CD8-positive, alpha-beta memory T cell (primary cell): ENCODE measurements around the gene CHMP3. TPM values are rescaled to one million over a fixed set of nuclear protein-coding genes. Genes with fewer than 3 reads are reported as not detected.

Experiments
- CTCF ChIA-PET: fragments of 350-600 bp; sonication (Branson Sonifier 250); formaldehyde crosslinking; loops from one replicate; lab custom pipeline; 2021; ENCODE audit warnings: antibody characterized with exemption; lab: Charles Lee
- POLR2A ChIA-PET: fragments of 350-600 bp; sonication (Branson Sonifier 250); formaldehyde crosslinking; loops from one replicate; lab custom pipeline; 2021; ENCODE audit warnings: antibody characterized with exemption; lab: Charles Lee
- DNase-seq, 5 donors: peaks; one replicate each; pipeline versions ENCODE4 v3.0.0 to v3.0.0-alpha.2; 2020 to 2022; ENCODE audit warnings: mixed read lengths in 1 of 5
- H3K27ac ChIP-seq: one replicate; pipeline ENCODE4 v1.7.0; 2013; ENCODE audit warnings: low read depth, mild to moderate bottlenecking, low read length, moderate library complexity
- H3K27me3 ChIP-seq: 2 replicates; pipeline ENCODE4 v1.7.0; 2013; ENCODE audit warnings: low read length, mild to moderate bottlenecking; ENCODE audit not compliant: insufficient read depth, poor library complexity, severe bottlenecking
- H3K36me3 ChIP-seq: 2 replicates; pipeline ENCODE4 v1.7.0; 2013; ENCODE audit warnings: mild to moderate bottlenecking, low read length, moderate library complexity; ENCODE audit not compliant: insufficient read depth
- H3K4me1 ChIP-seq: 2 replicates; pipeline ENCODE4 v1.7.0; 2013; ENCODE audit warnings: mild to moderate bottlenecking, low read length, moderate library complexity; ENCODE audit not compliant: insufficient read depth
- H3K4me3 ChIP-seq: 2 replicates; pipeline ENCODE4 v1.7.0; 2013; ENCODE audit warnings: mild to moderate bottlenecking, low read length
- H3K9me3 ChIP-seq: 2 replicates; pipeline ENCODE4 v1.7.0; 2013; ENCODE audit warnings: mild to moderate bottlenecking, low read length
- H3K27ac Mint-ChIP-seq, 8 donors: one replicate each; pipeline ENCODE4 v1.8.0; 2020 to 2021; ENCODE audit warnings: mixed read lengths in 8 of 8, mild to moderate bottlenecking in 6 of 8, inconsistent platforms in 3 of 8, moderate library complexity in 3 of 8
- H3K27me3 Mint-ChIP-seq, 2 donors: one replicate each; pipeline ENCODE4 v1.8.0; 2020 to 2021; ENCODE audit warnings: mixed read lengths in 2 of 2, mild to moderate bottlenecking in 1 of 2, moderate library complexity in 1 of 2
- H3K36me3 Mint-ChIP-seq, 3 donors: one replicate each; pipeline ENCODE4 v1.8.0; 2020 to 2021; ENCODE audit warnings: mixed read lengths in 3 of 3, inconsistent platforms in 1 of 3, mild to moderate bottlenecking in 1 of 3
- H3K4me1 Mint-ChIP-seq, 3 donors: one replicate each; pipeline ENCODE4 v1.8.0; 2020 to 2021; ENCODE audit warnings: mixed read lengths in 3 of 3, inconsistent platforms in 1 of 3, mild to moderate bottlenecking in 1 of 3
- H3K4me3 Mint-ChIP-seq, 7 donors: one replicate each; pipeline ENCODE4 v1.8.0; 2020 to 2021; ENCODE audit warnings: mixed read lengths in 7 of 7, mild to moderate bottlenecking in 6 of 7, moderate library complexity in 4 of 7, inconsistent platforms in 2 of 7
- H3K9me3 Mint-ChIP-seq, 5 donors: one replicate each; pipeline ENCODE4 v1.8.0; 2020 to 2022; ENCODE audit warnings: mixed read lengths in 5 of 5, mild to moderate bottlenecking in 3 of 5, moderate library complexity in 2 of 5, inconsistent platforms in 1 of 5
- polyA plus RNA-seq: library from polyadenylated mRNA; unstranded; fragments of 300-500 nt; fragmentation: Illumina TruSeq; gene quantifications from one replicate; pipeline ENCODE4 v1.2.3, GENCODE V29; 2021
- total RNA-seq, 2 experiments: library from RNA; stranded (reverse); gene quantifications; one replicate each; pipeline ENCODE4 v1.2.3, GENCODE V29; 2021

Gene CHMP3
- total RNA-seq (10 to 100 TPM; 51.7 to 58.9 TPM), polyA plus RNA-seq (70.1 TPM)

DNA sequence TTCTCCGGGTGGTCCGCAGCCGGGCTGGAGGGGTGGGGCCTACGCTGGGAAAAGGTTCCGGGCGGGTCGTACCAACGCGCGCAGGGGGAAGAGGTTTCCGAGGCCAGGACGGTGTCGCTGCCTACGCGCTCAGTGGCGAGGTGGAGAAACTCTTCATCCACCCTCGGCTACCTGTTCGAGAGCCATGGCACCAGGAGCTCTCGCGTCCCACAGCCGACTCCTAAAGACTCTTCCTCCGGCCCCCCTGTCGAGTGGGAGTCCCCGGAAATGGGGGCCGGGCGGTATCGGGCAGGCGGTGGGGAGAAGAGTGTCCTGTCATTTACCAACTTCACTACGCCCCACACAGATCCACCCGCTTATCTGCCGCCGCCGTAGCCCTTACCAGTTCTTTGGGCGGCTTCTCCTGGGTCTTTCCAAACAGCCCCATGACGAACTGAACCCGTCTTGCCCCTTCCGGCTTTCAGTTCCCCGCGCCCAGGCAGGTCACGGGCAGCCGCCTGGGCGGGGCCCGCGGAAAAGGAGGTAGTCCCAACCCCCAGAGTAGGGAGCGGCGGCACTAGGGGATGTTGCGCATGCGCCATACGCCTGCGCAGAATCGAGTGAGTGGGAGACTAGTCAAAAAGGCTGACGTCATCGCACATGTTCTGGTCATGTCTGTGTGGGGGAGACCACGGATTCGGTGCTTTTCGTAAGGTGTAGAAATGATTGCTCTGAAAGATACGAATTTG, at the start of gene CHMP3:
Gene CHMP3 (minus strand): TSS at position 522 of the 728 bp plus-strand sequence. CDS start 95 bp downstream, at position 427.
- H3K4me1 Mint-ChIP-seq = peaks cover 36 to 43% (median 37%) of the 10 kb centered on the region in 3 donors
- Histone ChIP-seq H3K9me3 (no peaks in the 10 kb centered on the region), H3K27me3 (no peaks in the 10 kb centered on the region), H3K4me1 (peaks cover 33% of the 10 kb centered on the region), H3K4me3 (peak within 1 kb of the TSS; percentile 88), H3K27ac (peak within 1 kb of the TSS; percentile 99), H3K36me3 (no peaks in the 10 kb centered on the region)
- H3K27me3 Mint-ChIP-seq = peaks cover 1 to 21% of the 10 kb centered on the region in 2 donors
- H3K9me3 Mint-ChIP-seq = no peaks in the 10 kb centered on the region
- peak within 1 kb of the TSS; percentile 92 to 98 (median 98) for H3K4me3 Mint-ChIP-seq
- peak within 1 kb of the TSS; percentile 94 to 99 (median 99) for H3K27ac Mint-ChIP-seq
- H3K36me3 Mint-ChIP-seq = peaks cover 0 to 16% (median 5%) of the 10 kb centered on the region in 3 donors
- DNase-seq = peak; percentile 94 to 99 (median 97)
- POLR2A ChIA-PET = interaction anchor here (0.6 to 2.8 kb wide), 7 partner anchors 9 to 569 kb away, joined by 3 to 11 read pairs (median 6); partner anchors contain the start of gene KDM3A
- CTCF ChIA-PET = interaction anchor here (1.0 to 1.3 kb wide), 2 partner anchors 12 to 59 kb away, joined by 3 to 4 read pairs; no protein-coding TSS in a partner anchor

DNA sequence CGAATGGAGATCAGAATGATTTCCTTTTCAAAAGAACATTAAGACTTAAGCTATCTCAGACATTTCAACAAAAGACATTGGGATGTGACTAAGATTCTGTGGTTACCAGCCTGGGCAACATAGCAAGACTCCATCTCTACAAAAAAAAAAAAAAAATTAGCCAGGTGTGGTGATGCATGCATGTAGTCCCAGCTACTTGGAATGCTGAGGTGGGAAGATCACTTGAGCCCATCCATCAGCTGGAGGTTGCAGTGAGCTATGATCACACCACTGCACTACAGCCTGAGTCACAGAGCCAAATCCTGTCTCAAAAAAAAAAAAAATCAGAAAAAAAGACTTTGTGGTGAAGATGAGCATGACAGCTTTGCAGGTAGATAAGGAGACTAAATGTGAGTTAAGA, 47.6 kb upstream of the CHMP3 start:
- no peaks in the 10 kb centered on the region for H3K27me3 Mint-ChIP-seq
- Histone ChIP-seq H3K27me3 (no peaks in the 10 kb centered on the region), H3K36me3 (no peaks in the 10 kb centered on the region), H3K4me1 (no peaks in the 10 kb centered on the region), H3K9me3 (no peaks in the 10 kb centered on the region), H3K4me3 (no peak overlapping the region), H3K27ac (no peak overlapping the region)
- POLR2A ChIA-PET = interaction anchor here (0.8 kb wide), 1 partner anchor 12 kb away, joined by 3 read pairs; no protein-coding TSS in a partner anchor
- DNase-seq = no peak
- H3K9me3 Mint-ChIP-seq = no peaks in the 10 kb centered on the region
- CTCF ChIA-PET = no interaction called here
- peak overlapping the region in 2 of 8 donors; percentile 9 to 55 for H3K27ac Mint-ChIP-seq
- H3K4me1 Mint-ChIP-seq = peaks cover 23 to 38% (median 24%) of the 10 kb centered on the region in 3 donors
- peaks cover 11 to 72% (median 26%) of the 10 kb centered on the region in 3 donors for H3K36me3 Mint-ChIP-seq
- H3K4me3 Mint-ChIP-seq = no peak overlapping the region

DNA sequence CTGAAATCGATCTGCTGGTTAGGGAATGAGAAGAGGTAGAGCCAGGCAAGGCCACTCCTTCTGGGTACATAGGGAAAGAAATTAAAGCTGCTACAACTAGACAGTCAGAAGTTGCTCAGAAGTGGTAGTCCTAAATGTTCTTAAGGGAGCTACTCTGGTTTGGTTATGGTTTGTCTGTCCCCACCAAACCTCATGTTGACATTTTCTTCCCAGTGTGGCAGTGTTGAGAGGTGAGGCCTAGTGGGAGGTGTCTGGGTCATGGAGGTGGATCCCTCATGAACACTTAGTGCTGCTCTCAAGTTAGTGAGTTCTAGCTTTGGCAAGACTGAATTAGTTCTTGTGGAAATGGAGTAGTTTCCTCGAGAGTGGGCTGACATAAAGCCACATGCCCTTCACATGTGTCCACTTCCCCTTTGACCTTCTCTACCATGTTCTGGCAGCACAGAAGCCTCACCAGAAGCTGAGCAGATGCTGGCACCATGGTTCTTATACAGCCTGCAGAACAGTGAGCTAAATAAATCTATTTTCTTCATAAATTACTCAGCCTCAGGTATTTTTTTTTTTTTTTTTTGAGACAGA, 45.7 kb upstream of the CHMP3 start:
- ChIA-PET POLR2A (no interaction called here), CTCF (no interaction called here)
- Histone ChIP-seq H3K27me3 (no peaks in the 10 kb centered on the region), H3K27ac (no peak overlapping the region), H3K36me3 (no peaks in the 10 kb centered on the region), H3K4me1 (no peaks in the 10 kb centered on the region), H3K9me3 (no peaks in the 10 kb centered on the region), H3K4me3 (no peak overlapping the region)
- Mint-ChIP-seq H3K27me3 (no peaks in the 10 kb centered on the region), H3K36me3 (peaks cover 11 to 76% (median 33%) of the 10 kb centered on the region in 3 donors), H3K27ac (peak overlapping the region in 6 of 8 donors; percentile 2 to 85 (median 34)), H3K4me3 (no peak overlapping the region), H3K9me3 (no peaks in the 10 kb centered on the region), H3K4me1 (peaks cover 22 to 40% (median 28%) of the 10 kb centered on the region in 3 donors)
- no peak for DNase-seq

DNA sequence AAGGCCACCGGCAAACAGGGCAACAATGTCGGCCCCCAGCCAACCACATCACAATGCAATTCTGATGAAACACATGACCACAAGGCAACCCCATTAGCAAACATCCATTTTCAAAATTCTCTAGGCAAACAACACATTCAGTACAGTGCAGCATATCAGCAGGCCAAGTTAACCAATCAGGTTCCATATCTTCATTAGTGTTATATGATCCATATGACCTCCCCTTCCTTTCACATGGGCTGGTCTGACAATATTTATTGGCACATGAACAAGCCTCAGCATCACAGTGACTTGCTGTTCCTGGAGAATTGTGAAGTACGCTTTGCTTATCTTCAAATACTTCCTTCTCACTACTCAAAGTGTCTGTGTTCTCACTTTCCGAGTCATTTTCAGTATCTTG, 40.7 kb upstream of the CHMP3 start:
- DNase-seq = no peak
- CTCF ChIA-PET = no interaction called here
- Mint-ChIP-seq H3K36me3 (peaks cover 6 to 48% (median 22%) of the 10 kb centered on the region in 3 donors), H3K9me3 (no peaks in the 10 kb centered on the region), H3K4me1 (peaks cover 9 to 17% (median 10%) of the 10 kb centered on the region in 3 donors), H3K4me3 (no peak overlapping the region), H3K27ac (peak overlapping the region in 1 of 8 donors; percentile 21), H3K27me3 (no peaks in the 10 kb centered on the region)
- Histone ChIP-seq H3K27ac (no peak overlapping the region), H3K27me3 (no peaks in the 10 kb centered on the region), H3K36me3 (no peaks in the 10 kb centered on the region), H3K4me3 (no peak overlapping the region), H3K4me1 (no peaks in the 10 kb centered on the region), H3K9me3 (no peaks in the 10 kb centered on the region)
- POLR2A ChIA-PET = no interaction called here

DNA sequence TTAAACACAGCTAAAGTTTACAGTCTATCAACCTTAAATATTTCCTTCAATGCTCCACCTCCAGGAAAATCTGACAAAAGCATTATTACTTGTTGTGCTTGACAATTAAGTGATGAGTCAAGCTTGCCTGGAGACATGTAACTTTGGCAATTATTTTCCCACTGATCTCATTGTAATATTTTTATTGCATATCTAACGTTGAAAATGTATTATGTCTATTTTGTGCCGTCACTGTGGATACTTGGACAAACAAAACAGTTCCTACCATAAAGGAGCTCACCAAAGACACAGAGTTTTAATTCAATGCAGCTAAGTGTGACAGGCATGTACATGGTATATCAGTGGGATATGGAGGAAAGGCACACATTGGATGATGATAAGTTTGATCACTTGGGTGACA, 35.7 kb upstream of the CHMP3 start:
- no peak for DNase-seq
- H3K4me1 Mint-ChIP-seq = peaks cover 0 to 2% (median 0%) of the 10 kb centered on the region in 3 donors
- ChIA-PET CTCF (interaction anchor here (0.8 kb wide), 1 partner anchor 24 kb away, joined by 3 read pairs; no protein-coding TSS in a partner anchor), POLR2A (no interaction called here)
- no peak overlapping the region for H3K4me3 Mint-ChIP-seq
- H3K9me3 Mint-ChIP-seq = no peaks in the 10 kb centered on the region
- H3K4me3 ChIP-seq = no peak overlapping the region
- H3K27ac Mint-ChIP-seq = peak overlapping the region in 1 of 8 donors; percentile 19
- H3K4me1 ChIP-seq = no peaks in the 10 kb centered on the region
- H3K27me3 Mint-ChIP-seq = peaks cover 2 to 7% of the 10 kb centered on the region in 2 donors
- H3K36me3 ChIP-seq = no peaks in the 10 kb centered on the region
- H3K27me3 ChIP-seq = no peaks in the 10 kb centered on the region
- no peak overlapping the region for H3K27ac ChIP-seq
- H3K36me3 Mint-ChIP-seq = peaks cover 0 to 12% (median 7%) of the 10 kb centered on the region in 3 donors
- H3K9me3 ChIP-seq = no peaks in the 10 kb centered on the region

DNA sequence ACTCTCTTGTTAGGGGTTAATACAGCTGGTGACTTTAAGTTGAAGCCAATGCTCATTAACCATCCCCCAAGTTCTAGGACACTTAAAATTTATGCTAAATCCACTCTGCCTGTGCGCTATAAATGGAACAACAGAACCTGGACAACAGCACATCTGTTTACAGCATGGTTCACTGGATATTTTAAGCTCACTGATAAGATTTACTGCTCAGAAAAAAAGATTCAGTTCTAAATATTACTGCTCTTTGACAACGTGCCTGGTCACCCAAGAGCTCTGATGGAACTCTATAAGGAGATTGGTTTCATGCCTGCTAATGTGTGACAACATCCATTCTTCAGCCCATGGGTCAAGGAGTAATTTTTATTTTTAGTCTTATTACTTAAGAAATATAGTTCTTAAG, 32.9 kb upstream of the CHMP3 start:
- Histone ChIP-seq H3K9me3 (no peaks in the 10 kb centered on the region), H3K36me3 (no peaks in the 10 kb centered on the region), H3K27ac (no peak overlapping the region), H3K27me3 (no peaks in the 10 kb centered on the region), H3K4me1 (no peaks in the 10 kb centered on the region), H3K4me3 (no peak overlapping the region)
- H3K4me1 Mint-ChIP-seq = no peaks in the 10 kb centered on the region
- H3K9me3 Mint-ChIP-seq = peaks cover 0 to 2% (median 0%) of the 10 kb centered on the region in 5 donors
- POLR2A ChIA-PET = no interaction called here
- no peak for DNase-seq
- no peak overlapping the region for H3K27ac Mint-ChIP-seq
- H3K4me3 Mint-ChIP-seq = no peak overlapping the region
- H3K27me3 Mint-ChIP-seq = peaks cover 10 to 33% of the 10 kb centered on the region in 2 donors
- peaks cover 0 to 6% (median 0%) of the 10 kb centered on the region in 3 donors for H3K36me3 Mint-ChIP-seq
- CTCF ChIA-PET = no interaction called here

DNA sequence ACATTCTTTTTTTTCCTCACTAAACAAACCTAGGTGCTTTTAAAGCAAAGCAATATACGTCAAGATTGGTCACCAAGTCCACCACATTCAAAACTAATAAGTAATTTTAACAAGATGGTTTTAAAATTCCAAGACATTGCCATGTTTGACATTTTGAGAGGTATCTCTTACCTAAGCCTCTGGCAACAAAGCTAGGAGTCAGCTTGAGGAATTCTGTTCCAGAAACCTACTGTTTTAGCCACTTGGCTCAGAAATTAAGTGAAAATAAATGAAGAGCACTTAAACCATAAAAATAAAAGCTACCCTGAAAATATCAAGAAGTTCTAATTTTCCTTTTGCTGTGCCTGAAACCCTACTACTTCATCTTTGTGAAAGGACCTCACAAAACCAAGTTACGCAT, 30.0 kb upstream of the CHMP3 start:
- Histone ChIP-seq H3K4me3 (no peak overlapping the region), H3K27ac (no peak overlapping the region), H3K27me3 (no peaks in the 10 kb centered on the region), H3K4me1 (no peaks in the 10 kb centered on the region), H3K36me3 (no peaks in the 10 kb centered on the region), H3K9me3 (no peaks in the 10 kb centered on the region)
- Mint-ChIP-seq H3K36me3 (peaks cover 0 to 10% (median 2%) of the 10 kb centered on the region in 3 donors), H3K4me1 (no peaks in the 10 kb centered on the region), H3K27ac (no peak overlapping the region), H3K27me3 (peaks cover 20 to 46% of the 10 kb centered on the region in 2 donors), H3K9me3 (peaks cover 0 to 9% (median 3%) of the 10 kb centered on the region in 5 donors), H3K4me3 (no peak overlapping the region)
- POLR2A ChIA-PET = no interaction called here
- DNase-seq = no peak
- CTCF ChIA-PET = no interaction called here
